AG08395 (cell line): ENCODE data around the gene GALNT5.
"Not testable (repeated sequence)": the region's sequence is repeated elsewhere in the genome, so short reads cannot be mapped to it uniquely, and the experiment has no call there.

Experiments
- DNase-seq: peaks from one replicate; pipeline ENCODE4 v3.0.0; 2012; ENCODE audit warnings: mixed read lengths, low spot score

GALNT5 gene

GRCh38 chr2:157257312-157258252 is at the start of gene GALNT5:
GALNT5 (plus strand) TSS chr2:157257705; CDS start chr2:157258083, 378 bp downstream.
- peak; percentile 45 for DNase-seq

GRCh38 chr2:157216286-157216965 is 41.1 kb upstream of the GALNT5 start:
- DNase-seq, result no peak

- no peak for DNase-seq
These were observed 40.1 kb upstream of the GALNT5 start for GRCh38 chr2:157217409-157217808.

GRCh38 chr2:157218911-157219310 is 38.6 kb upstream of the GALNT5 start:
- no peak for DNase-seq

- no peak for DNase-seq
These were observed 37.0 kb upstream of the GALNT5 start for GRCh38 chr2:157220502-157220901.

- DNase-seq, result no peak
These were observed 36.0 kb upstream of the GALNT5 start for GRCh38 chr2:157221394-157221988.

- no peak for DNase-seq
These were observed 33.8 kb upstream of the GALNT5 start for GRCh38 chr2:157223624-157224205.

- DNase-seq, result not testable (repeated sequence)
These were observed 33.1 kb upstream of the GALNT5 start for GRCh38 chr2:157224448-157224847.

- no peak for DNase-seq
These were observed 29.9 kb upstream of the GALNT5 start for GRCh38 chr2:157227592-157227991.

GRCh38 chr2:157228946-157229345 is 28.6 kb upstream of the GALNT5 start:
- no peak for DNase-seq

GRCh38 chr2:157229572-157229971 is 27.9 kb upstream of the GALNT5 start:
- peak; percentile 55 for DNase-seq

- no peak for DNase-seq
These were observed 26.0 kb upstream of the GALNT5 start for GRCh38 chr2:157231476-157231875.

GRCh38 chr2:157233506-157233905 is 24.0 kb upstream of the GALNT5 start:
- peak; percentile 14 for DNase-seq

- no peak for DNase-seq
These were observed 21.1 kb upstream of the GALNT5 start for GRCh38 chr2:157236404-157236803.

GRCh38 chr2:157238296-157238695 is 19.2 kb upstream of the GALNT5 start:
- DNase-seq, result no peak

GRCh38 chr2:157244691-157245090 is 12.8 kb upstream of the GALNT5 start:
- no peak for DNase-seq

- DNase-seq, result no peak
These were observed 12.2 kb upstream of the GALNT5 start for GRCh38 chr2:157245144-157245840.

- DNase-seq, result peak; percentile 86
These were observed 11.4 kb upstream of the GALNT5 start for GRCh38 chr2:157245846-157246764.

GRCh38 chr2:157246765-157247407 is 10.6 kb upstream of the GALNT5 start:
- DNase-seq, result no peak

- DNase-seq, result no peak
These were observed 6.7 kb upstream of the GALNT5 start for GRCh38 chr2:157250836-157251235.
